Activated T-cell treated with anti-CD3 and anti-CD28 coated beads, Interleukin-2, amount 50 U/mL, for 1 hour (primary cell): Measurements from ENCODE around the gene KRT13.

Experiments
- DNase-seq: peaks from one replicate; pipeline ENCODE4 v3.0.0-alpha.2; 2020

KRT13 gene

DNA sequence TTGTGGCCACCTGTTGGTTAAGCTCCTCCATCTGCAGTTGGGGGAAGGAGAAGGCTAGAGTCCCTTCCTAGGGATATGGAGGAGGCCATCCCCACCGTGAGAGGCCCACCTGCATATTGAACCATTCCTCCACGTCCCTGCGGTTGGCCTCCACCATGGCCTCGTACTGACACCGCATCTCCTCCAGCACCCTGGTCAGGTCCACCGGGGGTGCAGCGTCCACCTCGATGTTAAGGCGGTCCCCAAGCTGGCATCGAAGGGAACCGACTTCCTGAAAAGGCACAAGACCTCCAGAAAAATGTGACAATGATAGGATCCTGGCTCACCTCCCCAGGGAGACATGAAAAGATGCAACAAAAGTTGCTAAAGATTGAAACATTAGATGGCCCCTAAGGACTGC lies 41.2 kb downstream of the KRT13 start:
- no peak for DNase-seq

GRCh38 chr17:41463746-41464145 lies 41.7 kb downstream of the KRT13 start:
- no peak for DNase-seq

DNA sequence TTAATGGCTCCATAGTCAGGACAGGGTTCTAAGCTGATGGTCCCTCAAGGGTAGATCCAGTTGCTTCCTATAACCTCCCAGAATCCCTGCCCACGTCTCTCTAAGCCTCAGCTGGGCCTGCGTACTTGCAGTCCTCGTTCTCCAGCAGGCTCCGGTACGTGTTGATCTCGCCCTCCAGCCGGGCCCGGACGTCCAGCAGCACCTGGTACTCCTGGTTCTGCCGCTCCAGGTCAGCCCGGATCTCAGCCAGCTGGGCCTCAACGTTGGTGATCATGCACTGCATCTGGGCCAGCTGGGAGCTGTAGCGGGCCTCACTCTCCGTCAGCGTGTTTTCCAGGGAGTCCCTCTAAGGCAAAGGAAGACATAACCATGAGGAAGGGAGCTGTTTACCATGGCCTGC lies 42.7 kb downstream of the KRT13 start:
- DNase-seq, result no peak

GRCh38 chr17:41457676-41458075 lies 47.7 kb downstream of the KRT13 start:
- DNase-seq, result no peak

DNA sequence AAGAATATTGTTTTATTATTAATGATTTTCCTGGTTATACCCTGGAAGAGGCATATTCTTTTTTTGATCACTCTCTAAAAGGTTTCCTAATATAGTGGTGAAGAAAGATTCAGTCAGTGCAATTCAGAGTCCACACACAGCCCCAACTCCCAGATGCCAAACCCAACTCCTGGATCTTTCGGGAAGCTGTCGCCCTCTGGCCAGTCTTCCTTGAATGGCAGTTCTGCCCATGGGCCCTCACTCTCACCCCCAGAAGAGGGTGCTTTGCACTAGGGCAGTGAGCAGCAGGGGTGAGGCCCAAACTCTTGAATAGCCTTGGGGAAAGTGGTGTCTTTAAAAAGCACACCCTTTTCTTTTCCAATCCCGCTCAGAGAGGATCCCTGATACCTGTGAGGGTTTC lies 49.2 kb downstream of the KRT13 start:
- no peak for DNase-seq

DNA sequence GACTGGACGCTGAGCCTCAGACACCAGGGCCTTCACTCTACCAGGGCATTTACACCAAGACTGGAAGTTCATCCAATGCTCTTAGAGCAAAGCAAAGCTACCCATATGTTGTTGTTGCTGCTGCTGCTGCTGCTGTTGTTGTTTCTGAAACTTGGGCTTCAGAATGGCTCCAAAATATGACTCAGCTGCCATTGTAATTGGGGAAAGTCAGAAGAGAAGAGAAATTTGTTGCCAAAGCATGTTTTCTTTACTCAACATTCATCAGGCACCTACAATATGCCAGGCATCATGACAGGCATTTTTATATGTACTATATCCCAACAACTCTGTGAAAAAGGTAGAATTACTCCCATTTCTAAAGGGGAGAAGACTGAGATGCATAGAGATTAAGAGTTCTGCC lies 50.2 kb downstream of the KRT13 start:
- no peak for DNase-seq

DNA sequence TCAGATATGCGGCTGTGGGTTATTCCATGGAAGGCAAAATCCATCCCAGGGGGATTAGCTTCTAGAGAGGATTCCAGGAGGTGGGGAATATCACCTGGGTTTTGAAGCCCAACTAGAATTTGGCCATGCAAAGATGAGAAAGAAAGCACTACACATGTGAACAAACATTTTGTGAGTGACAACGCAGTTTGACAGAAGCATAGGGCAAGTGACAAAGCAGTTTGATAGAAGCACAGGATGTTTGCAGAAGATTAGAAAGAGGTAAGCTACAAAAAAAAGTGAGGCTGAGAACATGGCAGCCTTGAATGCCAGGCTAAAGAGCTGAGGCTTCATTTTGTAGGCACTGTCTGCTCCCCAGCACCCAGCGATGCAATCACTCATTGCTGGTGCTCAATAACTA lies 52.3 kb downstream of the KRT13 start:
- no peak for DNase-seq

DNA sequence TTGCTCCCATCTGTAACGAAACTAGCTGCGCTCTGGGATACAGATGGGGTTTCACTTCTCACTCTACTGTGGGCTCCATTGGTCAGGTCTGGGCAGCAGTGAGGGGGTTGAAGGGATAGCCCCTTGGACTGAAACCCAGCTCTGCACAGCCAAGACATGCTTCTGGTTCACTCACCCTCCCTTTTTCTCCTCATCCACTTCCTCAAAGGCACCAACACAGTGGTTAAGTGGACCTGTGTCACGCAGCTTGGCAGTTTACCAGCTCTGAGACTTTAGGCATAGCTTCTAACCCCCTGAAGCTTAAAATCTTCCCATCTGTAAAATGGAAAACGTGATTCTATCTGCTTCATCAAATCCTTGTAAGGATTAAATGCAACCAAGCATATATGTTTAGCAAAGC lies 53.1 kb downstream of the KRT13 start:
- DNase-seq, result no peak

GRCh38 chr17:41451154-41451728 lies 54.2 kb downstream of the KRT13 start:
- no peak for DNase-seq
